Inflammatory macrophage (primary cell): ENCODE measurements around the gene IGSF9B.

Experiments
- DNase-seq, 2 donors: peaks; one replicate each; pipeline ENCODE4 v3.0.0-alpha.2; 2020 to 2022

IGSF9B gene

GRCh38 chr11:133983660-133984316 is 27.0 kb upstream of the IGSF9B start:
- no peak for DNase-seq

- no peak for DNase-seq
These were observed 26.1 kb upstream of the IGSF9B start for GRCh38 chr11:133982876-133983275.

- DNase-seq, result no peak
These were observed 25.4 kb upstream of the IGSF9B start for GRCh38 chr11:133982151-133982550.

GRCh38 chr11:133981156-133981555 is 24.4 kb upstream of the IGSF9B start:
- DNase-seq, result no peak

- DNase-seq, result no peak
These were observed 23.9 kb upstream of the IGSF9B start for GRCh38 chr11:133980665-133981064.

GRCh38 chr11:133978794-133979193 is 22.0 kb upstream of the IGSF9B start:
- no peak for DNase-seq

GRCh38 chr11:133977067-133977677 is 20.4 kb upstream of the IGSF9B start:
- DNase-seq, result no peak

GRCh38 chr11:133975488-133975849 is 18.7 kb upstream of the IGSF9B start:
- DNase-seq, result no peak

- DNase-seq, result no peak
These were observed 18.2 kb upstream of the IGSF9B start for GRCh38 chr11:133974836-133975487.

- DNase-seq, result no peak
These were observed 15.1 kb upstream of the IGSF9B start for GRCh38 chr11:133971881-133972280.

GRCh38 chr11:133969112-133969511 is 12.3 kb upstream of the IGSF9B start:
- no peak for DNase-seq

- no peak for DNase-seq
These were observed 11.5 kb upstream of the IGSF9B start for GRCh38 chr11:133968300-133968699.

GRCh38 chr11:133967599-133968238 is 11.0 kb upstream of the IGSF9B start:
- DNase-seq, result no peak

GRCh38 chr11:133966921-133967598 is 10.3 kb upstream of the IGSF9B start:
- DNase-seq, result no peak

GRCh38 chr11:133966172-133966651 is 9.4 kb upstream of the IGSF9B start:
- DNase-seq, result no peak

GRCh38 chr11:133965031-133965601 is 8.3 kb upstream of the IGSF9B start:
- DNase-seq, result no peak

- DNase-seq, result no peak
These were observed 7.6 kb upstream of the IGSF9B start for GRCh38 chr11:133964356-133964755.

GRCh38 chr11:133961890-133962289 is 5.1 kb upstream of the IGSF9B start:
- no peak for DNase-seq

GRCh38 chr11:133957900-133958299 is 1.1 kb upstream of the IGSF9B start:
- no peak for DNase-seq

- no peak for DNase-seq
These were observed 785 bp downstream of the IGSF9B start for GRCh38 chr11:133955945-133956421.

- no peak for DNase-seq
These were observed 1.5 kb downstream of the IGSF9B start for GRCh38 chr11:133955081-133955891.

- no peak for DNase-seq
These were observed 2.8 kb downstream of the IGSF9B start for GRCh38 chr11:133953999-133954398.
